Measurements from ENCODE around the gene MYO5C. TPM values are rescaled to one million over a fixed set of nuclear protein-coding genes. Genes with fewer than 3 reads are reported as not detected.

Gene MYO5C
- polyA plus RNA-seq, 1 donor (not counting 4 experiments of a cell fraction or from before 2014, with no cell fraction given) = 0.16 TPM

DNA sequence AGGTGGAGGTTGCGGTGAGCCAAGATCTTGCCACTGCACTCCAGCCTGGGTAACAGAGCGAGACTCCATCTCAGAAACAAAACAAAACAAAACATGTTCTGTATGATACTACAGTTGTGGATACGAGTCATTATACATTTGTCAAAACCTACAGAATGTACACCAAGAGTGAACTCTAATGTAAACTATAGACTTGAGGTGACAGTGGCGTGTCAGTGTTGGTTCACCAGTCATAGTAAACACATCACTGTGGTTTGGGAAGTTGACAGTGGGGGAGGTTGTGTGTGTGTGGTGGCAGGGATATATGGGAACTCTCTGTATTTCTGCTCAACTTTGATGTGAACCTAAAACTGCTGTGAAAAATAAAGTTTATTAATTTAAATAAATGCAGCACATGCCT lies 71.4 kb downstream of the MYO5C start:
- no peak overlapping the region for H2AFZ ChIP-seq (ENCODE audit: control insufficient read depth, low read length)
- H4K20me1 ChIP-seq (ENCODE audit: control insufficient read depth, extremely low read depth, insufficient read depth, low read length) = no peaks in the 10 kb centered on the region
- no peak overlapping the region for H3K4me3 ChIP-seq (ENCODE audit: control insufficient read depth in 2 of 3, extremely low read depth in 1 of 3, insufficient read depth in 2 of 3, low read depth in 1 of 3, low read length in 3 of 3)
- no peaks in the 10 kb centered on the region for H3K9me1 ChIP-seq (ENCODE audit: control insufficient read depth, extremely low read depth, insufficient read depth, low read length)
- H3K27ac ChIP-seq (ENCODE audit: control insufficient read depth, insufficient read depth, low read length) = no peak overlapping the region
- no peaks in the 10 kb centered on the region for H3K9me3 ChIP-seq (ENCODE audit: control insufficient read depth, low read depth, low read length)
- FAIRE-seq (no peak), DNase-seq (ENCODE audit: low read depth, low spot score) (no peak)
- no peak overlapping the region for H3K9ac ChIP-seq (ENCODE audit: control insufficient read depth, extremely low read depth, insufficient read depth, low read length)
- H3K4me2 ChIP-seq (ENCODE audit: control insufficient read depth, extremely low read depth, insufficient read depth, low read depth, low read length) = no peak overlapping the region
- dilution Hi-C loops (cut with MboI; ENCODE audit: extremely low pct_ligation_motif_present, low sequenced_read_pairs) = no loop called here
- TF ChIP-seq, protein P1, sequence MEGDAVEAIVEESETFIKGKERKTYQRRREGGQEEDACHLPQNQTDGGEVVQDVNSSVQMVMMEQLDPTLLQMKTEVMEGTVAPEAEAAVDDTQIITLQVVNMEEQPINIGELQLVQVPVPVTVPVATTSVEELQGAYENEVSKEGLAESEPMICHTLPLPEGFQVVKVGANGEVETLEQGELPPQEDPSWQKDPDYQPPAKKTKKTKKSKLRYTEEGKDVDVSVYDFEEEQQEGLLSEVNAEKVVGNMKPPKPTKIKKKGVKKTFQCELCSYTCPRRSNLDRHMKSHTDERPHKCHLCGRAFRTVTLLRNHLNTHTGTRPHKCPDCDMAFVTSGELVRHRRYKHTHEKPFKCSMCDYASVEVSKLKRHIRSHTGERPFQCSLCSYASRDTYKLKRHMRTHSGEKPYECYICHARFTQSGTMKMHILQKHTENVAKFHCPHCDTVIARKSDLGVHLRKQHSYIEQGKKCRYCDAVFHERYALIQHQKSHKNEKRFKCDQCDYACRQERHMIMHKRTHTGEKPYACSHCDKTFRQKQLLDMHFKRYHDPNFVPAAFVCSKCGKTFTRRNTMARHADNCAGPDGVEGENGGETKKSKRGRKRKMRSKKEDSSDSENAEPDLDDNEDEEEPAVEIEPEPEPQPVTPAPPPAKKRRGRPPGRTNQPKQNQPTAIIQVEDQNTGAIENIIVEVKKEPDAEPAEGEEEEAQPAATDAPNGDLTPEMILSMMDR (optimal IDR thresholded peaks at IDR 0.05 in 1 of 3, IDR thresholded peaks at IDR 0.05 in 1 of 3, conservative IDR thresholded peaks at IDR 0.05 in 1 of 3; ENCODE audit: extremely low read depth in 1 of 3, insufficient read depth in 2 of 3, low read length in 3 of 3) = no peak
- TF ChIP-seq EZH2 (IDR thresholded peaks at IDR 0.05; ENCODE audit: low read length) = no peak
- H3K27me3 ChIP-seq (ENCODE audit: control insufficient read depth, extremely low read depth, insufficient read depth, low read length) = no peaks in the 10 kb centered on the region
- peaks cover 6% of the 10 kb centered on the region for H3K4me1 ChIP-seq (ENCODE audit: control insufficient read depth, extremely low read depth, insufficient read depth, low read length)
- H3K36me3 ChIP-seq (ENCODE audit: control insufficient read depth in 2 of 2, extremely low read depth in 1 of 2, insufficient read depth in 2 of 2, low read length in 2 of 2) = no peaks in the 10 kb centered on the region
- H3K79me2 ChIP-seq (ENCODE audit: control insufficient read depth, insufficient read depth, low read length) = no peaks in the 10 kb centered on the region

DNA sequence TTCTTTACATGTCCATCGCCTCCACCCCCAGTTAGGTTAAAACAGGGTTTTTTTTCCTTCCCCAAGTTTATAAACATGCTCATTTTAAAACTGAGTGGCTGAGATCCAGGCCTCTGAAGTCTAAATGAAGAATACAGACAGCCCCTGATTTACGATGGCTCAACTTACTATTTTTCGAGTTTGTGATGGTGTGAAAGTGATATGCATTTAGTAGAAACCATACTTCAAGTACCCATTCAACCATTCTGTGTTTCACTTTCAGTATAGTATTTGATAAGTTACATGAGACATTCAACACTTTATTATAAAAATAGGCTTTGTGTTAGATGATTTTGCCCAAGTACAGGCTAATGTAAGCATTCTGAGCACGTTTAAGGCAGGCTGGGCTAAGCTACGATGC lies 73.9 kb downstream of the MYO5C start:
- no peak overlapping the region for H3K9ac ChIP-seq (ENCODE audit: control insufficient read depth, extremely low read depth, insufficient read depth, low read length)
- FAIRE-seq (no peak), DNase-seq (ENCODE audit: low read depth, low spot score) (no peak)
- dilution Hi-C loops (cut with MboI; ENCODE audit: extremely low pct_ligation_motif_present, low sequenced_read_pairs) = no loop called here
- no peak overlapping the region for H2AFZ ChIP-seq (ENCODE audit: control insufficient read depth, low read length)
- no peaks in the 10 kb centered on the region for H3K79me2 ChIP-seq (ENCODE audit: control insufficient read depth, insufficient read depth, low read length)
- no peaks in the 10 kb centered on the region for H3K36me3 ChIP-seq (ENCODE audit: control insufficient read depth in 2 of 2, extremely low read depth in 1 of 2, insufficient read depth in 2 of 2, low read length in 2 of 2)
- no peak overlapping the region for H3K4me2 ChIP-seq (ENCODE audit: control insufficient read depth, extremely low read depth, insufficient read depth, low read depth, low read length)
- no peaks in the 10 kb centered on the region for H3K9me1 ChIP-seq (ENCODE audit: control insufficient read depth, extremely low read depth, insufficient read depth, low read length)
- no peaks in the 10 kb centered on the region for H3K9me3 ChIP-seq (ENCODE audit: control insufficient read depth, low read depth, low read length)
- H3K4me3 ChIP-seq (ENCODE audit: control insufficient read depth in 2 of 3, extremely low read depth in 1 of 3, insufficient read depth in 2 of 3, low read depth in 1 of 3, low read length in 3 of 3) = no peak overlapping the region
- no peaks in the 10 kb centered on the region for H4K20me1 ChIP-seq (ENCODE audit: control insufficient read depth, extremely low read depth, insufficient read depth, low read length)
- no peak overlapping the region for H3K27ac ChIP-seq (ENCODE audit: control insufficient read depth, insufficient read depth, low read length)
- no peaks in the 10 kb centered on the region for H3K4me1 ChIP-seq (ENCODE audit: control insufficient read depth, extremely low read depth, insufficient read depth, low read length)
- TF ChIP-seq EZH2 (IDR thresholded peaks at IDR 0.05; ENCODE audit: low read length) = no peak
- TF ChIP-seq, protein P1 (optimal IDR thresholded peaks at IDR 0.05 in 1 of 3, IDR thresholded peaks at IDR 0.05 in 1 of 3, conservative IDR thresholded peaks at IDR 0.05 in 1 of 3; ENCODE audit: extremely low read depth in 1 of 3, insufficient read depth in 2 of 3, low read length in 3 of 3) = no peak
- no peaks in the 10 kb centered on the region for H3K27me3 ChIP-seq (ENCODE audit: control insufficient read depth, extremely low read depth, insufficient read depth, low read length)

Measured in keratinocyte (primary cell).